DND-41 (cell line): ENCODE data around the gene SRRM3.
"Not testable (repeated sequence)": the region's sequence is repeated elsewhere in the genome, so short reads cannot be mapped to it uniquely, and the experiment has no call there.

Experiments used
- ATAC-seq: fragments of 200-7000 bp; cut with Tn5 transposase; 3 replicates; pipeline ENCODE4 v1.9.1; 2021; ENCODE audit warnings: low read depth; ENCODE audit not compliant: insufficient read depth
- DNase-seq: peaks from one replicate; pipeline ENCODE4 v3.0.0-alpha.2; 2020
- H2AFZ ChIP-seq: 2 replicates; pipeline ENCODE4 v1.6.0; 2012; ENCODE audit warnings: low read depth, low read length
- H3K27ac ChIP-seq: 2 replicates; pipeline ENCODE4 v1.5.1; 2012; ENCODE audit warnings: low read length, inconsistent platforms
- H3K27me3 ChIP-seq: fragments of 200-600 bp; sonication (generic); 2 replicates; pipeline ENCODE4 v1.6.0; 2012; ENCODE audit warnings: low read length, mild to moderate bottlenecking, inconsistent platforms; ENCODE audit not compliant: insufficient read depth, poor library complexity
- H3K36me3 ChIP-seq: 2 replicates; pipeline ENCODE4 v1.5.1; 2012; ENCODE audit warnings: low read length, inconsistent platforms; ENCODE audit not compliant: insufficient read depth
- H3K4me1 ChIP-seq: 2 replicates; pipeline ENCODE4 v1.5.1; 2012; ENCODE audit warnings: mild to moderate bottlenecking, low read length; ENCODE audit not compliant: insufficient read depth
- H3K4me2 ChIP-seq: 2 replicates; pipeline ENCODE4 v1.6.0; 2012; ENCODE audit warnings: mild to moderate bottlenecking, moderate library complexity, low read length, inconsistent platforms; ENCODE audit not compliant: insufficient read depth
- H3K4me3 ChIP-seq, 2 experiments: fragments of 200-600 bp in 1 of 2; shearing (Covaris generic) in 1 of 2; 2 replicates each; pipeline ENCODE4 v1.5.1; 2012 to 2016; ENCODE audit warnings: inconsistent platforms in 2 of 2, low read length in 2 of 2, mild to moderate bottlenecking in 2 of 2, low read depth in 1 of 2, moderate library complexity in 1 of 2
- H3K79me2 ChIP-seq: 2 replicates; pipeline ENCODE4 v1.6.0; 2012; ENCODE audit warnings: low read length, inconsistent platforms; ENCODE audit not compliant: insufficient read depth
- H3K9ac ChIP-seq: 2 replicates; pipeline ENCODE4 v1.6.0; 2012; ENCODE audit warnings: low read depth, mild to moderate bottlenecking, inconsistent platforms, low read length, moderate library complexity
- H3K9me3 ChIP-seq: 2 replicates; pipeline ENCODE4 v1.5.1; 2012; ENCODE audit warnings: low read length, moderate library complexity, mild to moderate bottlenecking, inconsistent platforms; ENCODE audit not compliant: insufficient read depth, severe bottlenecking
- H4K20me1 ChIP-seq: 2 replicates; pipeline ENCODE4 v1.6.0; 2012; ENCODE audit warnings: low read length; ENCODE audit not compliant: insufficient read depth
- EZH2 ChIP-seq: IDR thresholded peaks from 3 replicates; pipeline ENCODE4 v1.6.1; 2012; ENCODE audit warnings: borderline replicate concordance, low read depth, mild to moderate bottlenecking, moderate library complexity, low read length, inconsistent platforms; ENCODE audit not compliant: severe bottlenecking
- TF ChIP-seq, protein P1 (sequence below): IDR thresholded peaks from 2 replicates; pipeline ENCODE4 v1.5.1; 2012; ENCODE audit warnings: borderline replicate concordance, low read length, moderate library complexity, mild to moderate bottlenecking; ENCODE audit not compliant: poor library complexity, severe bottlenecking; ENCODE audit errors: extremely low read depth

SRRM3 gene

DNA sequence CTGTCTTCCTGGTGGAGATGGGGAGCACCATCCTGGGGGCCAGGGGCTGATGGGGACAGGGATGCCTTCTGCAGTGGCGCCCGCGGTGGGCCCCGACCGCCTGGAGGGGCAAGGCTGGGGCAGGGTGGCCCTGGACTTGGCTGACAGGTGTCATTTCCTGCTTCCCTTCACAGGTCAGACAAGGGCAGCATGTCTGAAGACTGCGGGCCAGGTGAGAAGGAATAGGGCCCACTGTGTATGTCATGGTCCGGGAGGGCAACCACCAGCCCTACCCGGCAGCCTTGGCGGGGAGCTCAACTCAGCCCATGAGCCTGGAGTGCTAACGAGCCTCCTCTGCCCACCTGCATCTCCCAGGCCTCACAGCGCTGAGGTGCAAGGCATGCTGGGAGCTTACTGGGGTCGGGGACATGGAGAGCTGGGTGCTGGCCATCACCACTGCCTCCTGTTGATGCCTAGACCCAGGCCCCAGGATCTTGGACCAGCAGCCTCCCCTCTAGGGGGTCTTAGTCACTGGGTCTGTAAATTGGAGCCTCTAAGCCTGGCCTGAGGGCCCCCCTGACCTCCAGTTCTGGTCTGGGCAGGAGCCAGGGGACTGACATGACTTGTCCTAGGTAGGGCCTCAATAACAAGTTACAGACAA is 28.0 kb upstream of the SRRM3 start:
- Histone ChIP-seq H3K27me3 (no peaks in the 10 kb centered on the region), H3K9ac (no peak overlapping the region), H3K4me2 (no peak overlapping the region), H3K9me3 (no peaks in the 10 kb centered on the region), H3K4me3 (no peak overlapping the region), H4K20me1 (no peaks in the 10 kb centered on the region), H3K27ac (no peak overlapping the region), H3K4me1 (peaks cover 9% of the 10 kb centered on the region; the same call in 1 of the 2 replicates), H3K36me3 (no peaks in the 10 kb centered on the region), H2AFZ (no peak overlapping the region), H3K79me2 (no peaks in the 10 kb centered on the region)
- ATAC-seq (no peak), DNase-seq (no peak)
- TF ChIP-seq EZH2 = no peak
- TF ChIP-seq, protein P1, sequence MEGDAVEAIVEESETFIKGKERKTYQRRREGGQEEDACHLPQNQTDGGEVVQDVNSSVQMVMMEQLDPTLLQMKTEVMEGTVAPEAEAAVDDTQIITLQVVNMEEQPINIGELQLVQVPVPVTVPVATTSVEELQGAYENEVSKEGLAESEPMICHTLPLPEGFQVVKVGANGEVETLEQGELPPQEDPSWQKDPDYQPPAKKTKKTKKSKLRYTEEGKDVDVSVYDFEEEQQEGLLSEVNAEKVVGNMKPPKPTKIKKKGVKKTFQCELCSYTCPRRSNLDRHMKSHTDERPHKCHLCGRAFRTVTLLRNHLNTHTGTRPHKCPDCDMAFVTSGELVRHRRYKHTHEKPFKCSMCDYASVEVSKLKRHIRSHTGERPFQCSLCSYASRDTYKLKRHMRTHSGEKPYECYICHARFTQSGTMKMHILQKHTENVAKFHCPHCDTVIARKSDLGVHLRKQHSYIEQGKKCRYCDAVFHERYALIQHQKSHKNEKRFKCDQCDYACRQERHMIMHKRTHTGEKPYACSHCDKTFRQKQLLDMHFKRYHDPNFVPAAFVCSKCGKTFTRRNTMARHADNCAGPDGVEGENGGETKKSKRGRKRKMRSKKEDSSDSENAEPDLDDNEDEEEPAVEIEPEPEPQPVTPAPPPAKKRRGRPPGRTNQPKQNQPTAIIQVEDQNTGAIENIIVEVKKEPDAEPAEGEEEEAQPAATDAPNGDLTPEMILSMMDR = no peak

DNA sequence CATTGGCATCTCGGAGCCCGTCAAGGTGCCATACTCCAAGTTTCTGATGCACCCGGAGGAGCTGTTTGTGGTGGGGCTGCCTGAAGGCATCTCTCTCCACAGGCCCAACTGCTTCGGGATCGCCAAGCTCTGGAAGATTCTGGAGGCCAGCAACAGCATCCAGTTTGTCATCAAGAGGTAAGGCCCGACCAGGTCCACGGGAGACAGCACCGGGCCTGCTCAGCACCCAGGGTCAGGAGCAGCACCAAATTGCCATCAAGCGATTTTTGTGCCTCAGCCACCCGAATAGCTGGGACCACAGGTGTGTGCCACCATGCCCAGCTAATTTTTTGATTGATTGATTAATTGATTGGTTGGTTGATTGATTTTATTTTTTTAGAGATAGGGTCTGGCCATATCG is 24.7 kb upstream of the SRRM3 start:
- H2AFZ ChIP-seq, H3K9ac ChIP-seq, H3K27ac ChIP-seq, H3K79me2 ChIP-seq, H4K20me1 ChIP-seq, H3K27me3 ChIP-seq, H3K4me2 ChIP-seq, ATAC-seq, H3K4me3 ChIP-seq, H3K36me3 ChIP-seq, H3K4me1 ChIP-seq, H3K9me3 ChIP-seq, DNase-seq: not testable (repeated sequence)

DNA sequence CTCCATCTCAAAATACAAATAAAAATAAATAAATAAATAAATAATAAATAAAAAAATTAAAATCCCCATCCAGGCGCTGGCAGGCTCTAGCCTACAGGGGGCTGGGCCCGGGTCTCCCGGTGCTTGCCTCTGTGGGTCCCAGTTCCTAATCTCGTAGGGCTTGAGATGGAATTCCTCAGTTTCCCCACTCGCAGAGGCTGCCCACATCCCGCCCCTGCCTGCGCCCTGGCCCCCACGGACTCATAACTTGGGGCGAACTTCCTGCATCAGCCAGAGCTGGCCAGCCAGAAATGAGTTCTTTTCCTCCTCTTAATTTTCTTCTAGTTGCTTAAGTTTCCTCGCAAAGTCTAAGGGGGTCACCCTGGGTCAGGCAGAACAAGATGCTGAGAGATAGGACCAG is 22.0 kb upstream of the SRRM3 start:
- Histone ChIP-seq H3K79me2 (no peaks in the 10 kb centered on the region), H2AFZ (no peak overlapping the region), H3K4me3 (no peak overlapping the region), H3K9me3 (no peaks in the 10 kb centered on the region), H3K4me1 (peaks cover 9% of the 10 kb centered on the region; the same call in 1 of the 2 replicates), H3K9ac (no peak overlapping the region), H4K20me1 (no peaks in the 10 kb centered on the region), H3K36me3 (no peaks in the 10 kb centered on the region), H3K27me3 (no peaks in the 10 kb centered on the region), H3K4me2 (no peak overlapping the region), H3K27ac (no peak overlapping the region)
- ATAC-seq (no peak), DNase-seq (no peak)
- TF ChIP-seq, protein P1 = no peak
- TF ChIP-seq EZH2 = no peak

DNA sequence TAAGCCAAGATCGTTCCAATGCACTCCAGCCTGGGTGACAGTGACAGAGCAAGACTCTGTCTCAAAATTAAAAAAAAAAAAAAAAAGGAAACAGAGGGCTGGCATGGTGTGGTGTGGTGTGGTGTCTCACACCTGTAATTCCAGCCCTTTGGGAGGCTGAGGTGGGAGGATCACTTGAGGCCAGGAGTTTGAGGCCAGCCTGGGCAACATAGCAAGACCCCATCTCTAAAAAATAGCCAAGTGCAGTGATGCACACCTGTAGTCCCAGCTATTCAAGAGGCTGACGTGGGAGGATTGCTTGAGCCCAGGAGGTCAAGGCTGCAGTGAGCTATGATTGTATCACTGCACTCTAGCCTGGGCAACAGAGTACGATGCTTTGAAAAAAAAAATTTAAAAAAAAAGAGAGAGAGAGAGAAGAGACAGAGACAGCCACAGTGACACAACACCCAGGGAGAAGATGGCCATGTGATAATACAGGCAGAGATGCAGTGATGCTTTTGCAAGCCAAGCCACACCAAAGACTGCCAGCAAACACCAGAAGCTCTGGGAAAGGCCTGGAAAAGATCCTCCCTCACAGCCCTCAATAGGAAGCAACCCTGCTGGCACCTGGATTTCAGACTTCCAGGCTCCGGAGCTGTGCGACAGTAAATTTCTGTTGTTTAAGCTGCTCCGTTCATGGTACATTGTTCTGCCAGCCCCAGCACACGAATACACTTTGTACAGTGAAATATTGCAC is 19.3 kb upstream of the SRRM3 start:
- H3K27me3 ChIP-seq = no peaks in the 10 kb centered on the region
- no peak overlapping the region for H3K27ac ChIP-seq
- ATAC-seq (no peak), DNase-seq (no peak)
- no peaks in the 10 kb centered on the region for H3K36me3 ChIP-seq
- H2AFZ ChIP-seq = no peak overlapping the region
- no peaks in the 10 kb centered on the region for H4K20me1 ChIP-seq
- no peak overlapping the region for H3K9ac ChIP-seq
- no peak for TF ChIP-seq EZH2
- TF ChIP-seq, protein P1 = no peak
- H3K79me2 ChIP-seq = no peaks in the 10 kb centered on the region
- H3K4me3 ChIP-seq = no peak overlapping the region
- H3K4me1 ChIP-seq = peaks cover 9% of the 10 kb centered on the region; the same call in 1 of the 2 replicates
- H3K9me3 ChIP-seq = no peaks in the 10 kb centered on the region
- no peak overlapping the region for H3K4me2 ChIP-seq
